NCI-H510A (cell line): ENCODE results near the gene OTULIN.

Source experiments
- DNase-seq: peaks from one replicate; lab custom pipeline; 2025; lab: John Stamatoyannopoulos, UW

The OTULIN gene

DNA sequence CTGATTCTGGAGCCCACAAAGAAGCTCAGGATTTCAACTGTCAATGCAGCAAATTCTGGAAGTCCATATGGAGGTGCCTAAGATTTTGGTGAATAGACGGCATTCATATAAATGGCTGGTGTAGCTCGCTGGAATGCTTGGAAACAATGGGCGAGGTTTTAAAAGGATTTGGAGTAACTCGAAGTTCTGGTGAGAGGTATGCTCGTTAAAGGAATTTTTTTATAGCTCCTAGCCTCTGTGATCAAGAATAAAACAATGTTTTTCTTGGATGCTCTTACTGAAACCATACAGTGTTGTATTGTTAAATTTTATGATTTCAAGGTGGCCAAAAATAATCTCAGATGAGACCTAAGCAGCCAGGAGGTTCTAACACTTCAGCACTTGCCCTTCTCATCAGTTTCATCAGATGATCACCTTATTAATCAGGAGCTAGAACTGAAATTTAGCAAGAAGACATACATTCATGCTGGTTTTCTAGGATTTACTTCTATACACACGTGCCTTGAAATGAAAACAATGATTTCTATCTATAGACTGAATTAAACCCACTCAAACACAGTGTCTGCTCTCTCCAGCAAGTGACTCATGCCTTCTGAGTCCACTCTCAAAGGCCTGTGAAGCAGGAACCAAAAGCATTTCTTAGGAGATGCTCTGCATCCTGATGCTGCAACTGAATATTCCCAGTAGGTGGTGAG, 79.2 kb downstream of the OTULIN start:
- DNase-seq, result no peak

DNA sequence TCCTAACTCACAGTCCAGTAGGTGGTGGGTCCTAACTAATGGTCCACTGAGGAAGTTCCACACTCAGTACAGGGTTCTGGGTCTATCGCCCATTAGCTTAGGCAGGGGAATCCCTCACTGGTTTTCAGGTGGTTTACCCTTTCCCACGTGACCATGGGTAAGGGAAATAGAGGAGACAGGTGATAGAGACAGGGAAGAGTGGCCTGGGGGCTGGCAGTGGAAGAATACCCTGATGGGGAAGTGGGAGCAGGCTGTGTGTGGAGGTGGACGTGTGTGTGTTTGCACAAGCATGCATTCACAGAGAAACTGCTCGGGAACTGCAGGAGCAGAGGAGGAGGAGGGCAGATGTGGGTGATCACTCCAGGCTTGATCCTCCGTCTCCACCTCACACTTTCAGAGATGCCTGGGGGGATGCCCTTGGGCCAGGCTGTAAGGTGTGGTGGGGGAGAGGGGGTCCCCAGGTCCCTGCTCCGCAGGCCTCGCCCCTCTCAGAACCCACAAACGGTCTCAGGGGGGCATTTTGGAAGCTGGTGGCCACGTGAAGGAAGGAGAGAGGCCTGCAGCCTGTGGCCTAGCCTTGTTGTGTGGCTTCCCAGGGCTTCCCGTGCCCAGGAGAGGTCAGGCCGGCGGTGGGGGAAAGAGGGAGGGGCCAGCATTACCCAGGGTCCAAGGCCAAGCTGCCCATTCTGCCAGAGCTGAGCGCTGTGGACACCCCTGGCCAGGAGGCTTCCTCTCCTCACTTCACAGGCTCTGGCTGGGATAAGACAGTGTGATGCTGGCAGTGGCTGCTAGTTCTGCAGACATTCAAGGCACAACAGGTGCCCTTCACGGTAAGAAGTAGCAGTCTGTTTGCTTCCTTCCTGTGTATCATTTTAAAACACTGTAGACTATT, 80.0 kb downstream of the OTULIN start:
- DNase-seq, result no peak

DNA sequence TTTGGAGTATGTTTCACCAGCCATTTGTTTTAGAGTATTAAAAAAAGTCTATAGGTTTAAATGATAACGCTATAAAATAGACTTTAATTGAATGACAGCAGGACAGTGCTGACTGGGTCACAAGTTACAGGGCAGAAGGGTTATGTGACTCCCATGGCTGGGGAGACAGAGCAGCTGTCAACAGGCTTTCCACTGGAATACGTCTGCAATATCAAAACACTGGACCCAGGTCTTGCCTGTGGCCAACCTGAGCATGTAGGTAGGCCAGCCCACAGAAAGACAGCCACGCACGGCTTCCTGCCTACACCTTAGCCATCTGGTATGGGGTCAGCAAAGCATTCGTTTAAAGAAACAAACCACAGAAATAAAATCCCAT, 80.7 kb downstream of the OTULIN start:
- no peak for DNase-seq

DNA sequence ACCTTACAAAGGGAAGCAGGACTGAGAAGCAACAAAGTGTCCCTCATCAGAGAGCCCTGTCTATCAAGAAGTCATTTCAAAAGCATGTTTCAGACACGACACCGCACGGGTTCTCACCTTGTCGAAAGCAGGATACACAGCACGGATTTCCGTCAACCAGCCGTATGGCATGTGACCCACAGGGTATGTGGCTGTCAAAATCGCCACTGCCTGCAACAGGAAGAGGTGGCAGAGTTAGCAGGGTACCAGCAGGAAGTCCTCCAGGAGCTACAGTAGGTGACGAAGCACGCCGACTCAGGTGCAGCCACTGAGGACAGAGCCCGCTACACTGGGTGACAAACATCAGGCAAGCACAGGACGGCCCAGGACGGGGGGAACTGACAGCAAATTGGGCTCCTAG, 81.2 kb downstream of the OTULIN start:
- DNase-seq, result no peak

DNA sequence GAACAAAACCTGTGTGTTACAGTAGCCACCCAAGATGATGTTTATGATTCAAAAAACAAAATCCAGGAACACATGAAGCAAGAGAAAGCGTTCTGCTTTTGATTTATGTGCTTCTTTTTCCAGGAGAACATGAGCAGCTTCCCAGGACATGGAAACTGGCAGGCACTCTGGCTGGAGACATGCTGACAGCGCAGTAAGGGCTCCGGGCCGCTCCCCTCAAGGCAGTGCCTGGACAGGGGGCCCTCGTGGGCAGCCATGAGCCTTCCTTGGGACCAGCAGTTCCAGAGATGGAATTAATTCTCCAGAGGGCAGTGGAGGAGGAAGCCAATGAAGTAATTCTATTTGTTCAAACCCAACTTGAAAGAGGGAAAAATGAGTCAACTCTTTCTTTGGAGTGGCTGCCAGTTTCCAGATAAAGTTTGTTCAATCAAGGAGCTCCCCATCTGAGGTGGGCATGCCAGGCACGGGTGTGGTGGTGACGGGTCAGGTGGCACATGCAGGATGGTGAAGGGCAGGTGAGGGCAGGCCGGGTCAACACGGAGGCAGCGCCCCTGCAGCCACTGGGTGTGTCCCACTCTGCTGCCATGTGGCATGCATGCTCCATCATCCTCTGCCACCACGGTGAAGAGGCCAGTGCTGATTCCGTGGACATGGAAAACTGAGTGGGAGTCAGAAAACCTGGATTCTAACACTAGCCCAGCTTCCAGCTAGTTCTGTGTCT, 83.8 kb downstream of the OTULIN start:
- no peak for DNase-seq
